Dendritic cell treated with granulocyte-macrophage colony-stimulating factor and Interleukin-4, amounts not matched to agents 40 ng/mL and 50 ng/mL, for 4 days (primary cell): ENCODE data around the gene CENPX.

Experiments
- H3K27ac Mint-ChIP-seq: one replicate; pipeline ENCODE4 v1.8.0; 2022; ENCODE audit warnings: mild to moderate bottlenecking, mixed read lengths
- H3K27me3 Mint-ChIP-seq: one replicate; pipeline ENCODE4 v1.8.0; 2022; ENCODE audit warnings: mild to moderate bottlenecking, mixed read lengths
- H3K36me3 Mint-ChIP-seq: one replicate; pipeline ENCODE4 v1.8.0; 2022; ENCODE audit warnings: low read depth, mixed read lengths
- H3K4me1 Mint-ChIP-seq: one replicate; pipeline ENCODE4 v1.8.0; 2022; ENCODE audit warnings: low read depth, mixed read lengths
- H3K4me3 Mint-ChIP-seq: one replicate; pipeline ENCODE4 v1.8.0; 2022; ENCODE audit warnings: mild to moderate bottlenecking, moderate library complexity, mixed read lengths
- H3K9me3 Mint-ChIP-seq: one replicate; pipeline ENCODE4 v1.8.0; 2022; ENCODE audit warnings: mixed read lengths
- intact Hi-C: fragments of 100-400 bp; cut with micrococcal nuclease; formaldehyde crosslinking; loops from one replicate; pipeline ENCODE4 v1.15.0; 2022

Gene CENPX

GRCh38 chr17:82011617-82012187, 11.0 kb downstream of the CENPX start:
- Mint-ChIP-seq H3K36me3 (peaks cover 76% of the 10 kb centered on the region), H3K27ac (no peak overlapping the region), H3K4me1 (no peaks in the 10 kb centered on the region), H3K4me3 (no peak overlapping the region), H3K9me3 (no peaks in the 10 kb centered on the region), H3K27me3 (no peaks in the 10 kb centered on the region)
- intact Hi-C loops, result no loop called here

DNA sequence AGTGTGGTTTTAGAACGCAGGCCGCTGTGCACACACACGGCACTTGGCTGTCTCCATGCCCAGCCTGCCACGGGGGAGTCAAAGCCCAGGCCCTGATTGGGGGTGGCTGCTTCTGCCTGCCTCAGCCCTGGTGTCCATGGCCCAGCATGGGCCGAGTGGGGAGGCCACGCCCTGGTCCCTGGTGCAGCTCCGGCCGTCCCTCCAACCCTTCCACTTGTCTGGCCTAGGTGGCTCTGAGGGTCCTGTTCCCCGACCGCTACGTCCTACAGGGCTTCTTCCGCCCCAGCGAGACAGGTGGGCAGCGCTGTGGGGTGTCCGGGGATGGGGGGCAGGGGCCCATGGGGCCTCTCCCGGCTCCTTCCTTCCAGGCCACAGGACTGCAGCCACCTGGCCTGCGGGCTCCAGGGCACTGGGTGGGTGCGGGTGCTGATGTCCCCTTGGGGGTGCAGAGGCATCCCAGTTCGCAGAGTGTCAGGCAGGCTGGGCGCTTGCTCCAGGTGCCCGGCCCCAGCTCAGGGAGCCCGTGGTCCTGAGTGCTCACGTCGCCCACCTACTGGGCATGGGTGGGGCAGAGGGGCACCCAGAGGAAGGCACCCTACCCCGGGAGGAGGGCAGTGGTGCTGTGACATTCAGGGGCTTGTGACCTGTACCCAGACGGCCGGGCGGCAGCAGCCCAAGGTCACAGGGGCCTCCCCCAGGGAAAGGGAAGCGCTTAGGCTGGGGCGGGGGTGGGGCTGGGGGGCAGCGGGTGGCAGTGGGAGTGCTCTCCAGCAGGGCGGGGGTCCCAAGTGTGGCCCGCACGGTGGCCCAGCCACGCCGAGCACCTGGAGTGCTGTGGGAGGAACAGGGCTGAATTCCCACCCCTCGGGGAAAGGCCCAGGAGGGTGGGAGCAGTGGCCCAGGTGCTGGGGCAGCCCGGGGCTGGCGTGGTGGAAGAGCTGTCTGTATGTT, 11.8 kb downstream of the CENPX start:
- Mint-ChIP-seq H3K36me3 (peaks cover 76% of the 10 kb centered on the region), H3K4me1 (no peaks in the 10 kb centered on the region), H3K9me3 (no peaks in the 10 kb centered on the region), H3K4me3 (no peak overlapping the region), H3K27ac (no peak overlapping the region), H3K27me3 (no peaks in the 10 kb centered on the region)
- intact Hi-C loops, result no loop called here

DNA sequence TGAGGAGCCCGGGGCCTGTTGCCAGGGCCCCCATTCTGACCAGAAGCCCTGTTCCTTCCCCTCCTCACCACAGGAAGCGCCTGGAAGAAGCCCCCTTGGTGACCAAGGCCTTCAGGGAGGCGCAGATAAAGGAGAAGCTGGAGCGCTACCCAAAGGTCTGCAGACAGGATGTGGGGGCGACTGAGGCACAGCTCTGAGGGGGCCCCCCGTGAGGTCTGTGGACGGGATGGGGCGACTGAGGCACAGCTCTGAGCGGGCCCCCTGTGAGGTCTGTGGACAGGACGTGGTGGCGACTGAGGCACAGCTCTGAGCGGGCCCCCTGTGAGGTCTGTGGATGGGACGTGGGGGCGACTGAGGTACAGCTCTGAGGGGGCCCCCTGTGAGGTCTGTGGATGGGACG, 13.3 kb downstream of the CENPX start:
- H3K4me1 Mint-ChIP-seq, result no peaks in the 10 kb centered on the region
- H3K27me3 Mint-ChIP-seq, result no peaks in the 10 kb centered on the region
- no peak overlapping the region for H3K4me3 Mint-ChIP-seq
- no peaks in the 10 kb centered on the region for H3K9me3 Mint-ChIP-seq
- no peak overlapping the region for H3K27ac Mint-ChIP-seq
- intact Hi-C loops, result no loop called here
- H3K36me3 Mint-ChIP-seq, result peaks cover 83% of the 10 kb centered on the region

DNA sequence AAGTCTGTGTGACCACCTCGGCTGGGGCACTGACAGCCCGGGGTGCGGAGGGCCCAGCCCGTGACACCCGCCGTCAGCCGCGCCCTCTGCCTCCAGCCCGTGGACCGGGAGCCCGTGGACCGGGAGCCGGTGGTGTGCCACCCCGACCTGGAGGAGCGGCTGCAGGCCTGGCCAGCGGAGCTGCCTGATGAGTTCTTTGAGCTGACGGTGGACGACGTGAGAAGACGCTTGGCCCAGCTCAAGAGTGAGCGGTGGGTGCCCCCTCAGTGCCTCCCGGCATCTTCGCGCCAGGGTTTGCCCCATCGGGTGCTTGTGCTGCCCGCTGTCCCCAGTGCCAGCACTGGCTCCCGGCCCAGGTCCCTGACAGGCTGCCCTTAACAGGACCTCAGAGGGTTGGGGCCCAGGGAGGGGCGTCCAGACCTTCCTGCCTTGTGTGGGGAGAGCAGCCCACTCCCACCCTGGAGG, 13.7 kb downstream of the CENPX start:
- no peaks in the 10 kb centered on the region for H3K4me1 Mint-ChIP-seq
- no peak overlapping the region for H3K4me3 Mint-ChIP-seq
- H3K9me3 Mint-ChIP-seq, result no peaks in the 10 kb centered on the region
- no peaks in the 10 kb centered on the region for H3K27me3 Mint-ChIP-seq
- H3K27ac Mint-ChIP-seq, result no peak overlapping the region
- peaks cover 82% of the 10 kb centered on the region for H3K36me3 Mint-ChIP-seq
- intact Hi-C loops, result no loop called here

- H3K27me3 Mint-ChIP-seq, result no peaks in the 10 kb centered on the region
- H3K36me3 Mint-ChIP-seq, result peaks cover 80% of the 10 kb centered on the region
- no peaks in the 10 kb centered on the region for H3K4me1 Mint-ChIP-seq
- H3K9me3 Mint-ChIP-seq, result no peaks in the 10 kb centered on the region
- no peak overlapping the region for H3K4me3 Mint-ChIP-seq
- H3K27ac Mint-ChIP-seq, result no peak overlapping the region
- intact Hi-C loops, result no loop called here
Measured at GRCh38 chr17:82008258-82008940, 14.3 kb downstream of the CENPX start.

DNA sequence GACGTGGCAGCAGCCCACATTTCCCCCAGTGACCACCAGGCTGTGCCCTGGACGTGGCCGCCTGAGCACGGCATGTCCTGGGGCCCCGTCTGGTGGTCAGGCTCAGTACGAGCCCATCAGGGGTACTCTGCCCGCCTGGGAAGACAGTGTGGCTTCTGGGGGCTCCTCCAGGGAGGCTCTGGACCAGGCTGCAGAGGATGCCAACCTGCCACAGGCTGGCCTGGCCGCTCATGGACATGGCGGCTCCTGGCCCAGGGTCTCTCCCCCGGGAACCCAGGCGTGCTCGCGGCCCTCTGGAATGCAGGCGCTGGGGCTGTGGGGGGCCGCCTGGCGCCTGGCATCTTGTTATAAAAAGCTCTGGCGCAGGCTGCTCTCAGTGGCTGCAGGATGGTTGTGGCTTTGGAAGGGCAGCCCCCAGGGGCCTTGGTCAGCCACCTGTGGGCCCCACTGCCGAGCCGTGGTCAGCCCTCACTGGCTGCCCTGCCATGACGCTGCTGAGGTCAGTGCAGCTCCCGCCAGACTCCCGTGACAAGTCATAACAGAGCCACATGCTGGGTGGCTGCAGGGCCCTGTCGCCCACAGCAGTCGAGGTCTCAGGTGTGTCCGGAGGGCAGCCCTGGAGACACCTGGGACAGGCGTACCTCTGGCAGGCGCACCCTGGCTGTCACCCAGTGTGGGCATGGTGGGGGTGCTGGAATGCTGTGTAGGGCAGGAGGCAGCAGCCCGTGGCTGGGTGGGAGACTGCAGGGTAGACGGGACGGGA, 15.0 kb downstream of the CENPX start:
- H3K27ac Mint-ChIP-seq, result no peak overlapping the region
- H3K36me3 Mint-ChIP-seq, result peaks cover 79% of the 10 kb centered on the region
- H3K4me3 Mint-ChIP-seq, result no peak overlapping the region
- H3K4me1 Mint-ChIP-seq, result no peaks in the 10 kb centered on the region
- no peaks in the 10 kb centered on the region for H3K9me3 Mint-ChIP-seq
- intact Hi-C loops, result no loop called here
- no peaks in the 10 kb centered on the region for H3K27me3 Mint-ChIP-seq

GRCh38 chr17:82007228-82007494, 15.5 kb downstream of the CENPX start:
- H3K27ac Mint-ChIP-seq, result no peak overlapping the region
- peaks cover 74% of the 10 kb centered on the region for H3K36me3 Mint-ChIP-seq
- no peaks in the 10 kb centered on the region for H3K9me3 Mint-ChIP-seq
- H3K27me3 Mint-ChIP-seq, result no peaks in the 10 kb centered on the region
- H3K4me1 Mint-ChIP-seq, result no peaks in the 10 kb centered on the region
- H3K4me3 Mint-ChIP-seq, result no peak overlapping the region
- intact Hi-C loops, result no loop called here

- Mint-ChIP-seq H3K4me1 (no peaks in the 10 kb centered on the region), H3K36me3 (peaks cover 69% of the 10 kb centered on the region), H3K27me3 (no peaks in the 10 kb centered on the region), H3K27ac (no peak overlapping the region), H3K9me3 (no peaks in the 10 kb centered on the region), H3K4me3 (no peak overlapping the region)
- intact Hi-C loops, result no loop called here
Measured at GRCh38 chr17:82006468-82007227, 16.0 kb downstream of the CENPX start.

DNA sequence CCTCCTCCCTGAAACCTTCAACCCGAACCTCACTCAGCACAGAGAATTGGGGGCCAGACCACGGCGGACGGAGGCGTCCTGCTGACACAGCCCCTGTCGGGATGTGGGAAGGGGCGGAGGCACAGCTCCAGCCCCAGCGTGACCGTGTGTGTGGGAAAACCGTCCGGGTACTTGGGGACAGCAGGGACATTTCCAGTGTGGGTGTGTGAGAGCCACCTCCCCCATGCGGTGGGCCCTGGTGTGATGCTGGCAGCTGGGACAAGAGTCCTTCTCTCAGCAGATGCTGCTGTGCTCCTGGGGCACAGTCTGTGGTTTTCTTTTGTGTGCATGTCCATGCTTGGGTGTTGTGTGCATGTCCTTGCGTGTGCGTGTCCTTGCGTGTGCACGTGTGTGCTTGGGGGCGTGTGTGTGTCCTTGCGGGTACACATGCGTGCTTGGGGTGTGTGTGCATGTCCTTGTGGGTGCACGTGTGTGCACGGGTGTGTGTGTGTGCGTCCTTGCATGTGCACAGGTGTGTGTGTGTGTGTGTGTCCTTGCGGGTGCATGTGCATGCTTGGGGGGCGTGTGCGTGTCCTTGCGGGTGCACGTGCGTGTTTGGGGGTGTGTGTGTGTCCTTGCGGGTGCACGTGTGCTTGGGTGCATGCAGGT, 16.9 kb downstream of the CENPX start:
- Mint-ChIP-seq H3K9me3 (no peaks in the 10 kb centered on the region), H3K4me1 (no peaks in the 10 kb centered on the region), H3K27ac (no peak overlapping the region), H3K4me3 (no peak overlapping the region), H3K36me3 (peaks cover 61% of the 10 kb centered on the region), H3K27me3 (no peaks in the 10 kb centered on the region)
- intact Hi-C loops, result no loop called here

DNA sequence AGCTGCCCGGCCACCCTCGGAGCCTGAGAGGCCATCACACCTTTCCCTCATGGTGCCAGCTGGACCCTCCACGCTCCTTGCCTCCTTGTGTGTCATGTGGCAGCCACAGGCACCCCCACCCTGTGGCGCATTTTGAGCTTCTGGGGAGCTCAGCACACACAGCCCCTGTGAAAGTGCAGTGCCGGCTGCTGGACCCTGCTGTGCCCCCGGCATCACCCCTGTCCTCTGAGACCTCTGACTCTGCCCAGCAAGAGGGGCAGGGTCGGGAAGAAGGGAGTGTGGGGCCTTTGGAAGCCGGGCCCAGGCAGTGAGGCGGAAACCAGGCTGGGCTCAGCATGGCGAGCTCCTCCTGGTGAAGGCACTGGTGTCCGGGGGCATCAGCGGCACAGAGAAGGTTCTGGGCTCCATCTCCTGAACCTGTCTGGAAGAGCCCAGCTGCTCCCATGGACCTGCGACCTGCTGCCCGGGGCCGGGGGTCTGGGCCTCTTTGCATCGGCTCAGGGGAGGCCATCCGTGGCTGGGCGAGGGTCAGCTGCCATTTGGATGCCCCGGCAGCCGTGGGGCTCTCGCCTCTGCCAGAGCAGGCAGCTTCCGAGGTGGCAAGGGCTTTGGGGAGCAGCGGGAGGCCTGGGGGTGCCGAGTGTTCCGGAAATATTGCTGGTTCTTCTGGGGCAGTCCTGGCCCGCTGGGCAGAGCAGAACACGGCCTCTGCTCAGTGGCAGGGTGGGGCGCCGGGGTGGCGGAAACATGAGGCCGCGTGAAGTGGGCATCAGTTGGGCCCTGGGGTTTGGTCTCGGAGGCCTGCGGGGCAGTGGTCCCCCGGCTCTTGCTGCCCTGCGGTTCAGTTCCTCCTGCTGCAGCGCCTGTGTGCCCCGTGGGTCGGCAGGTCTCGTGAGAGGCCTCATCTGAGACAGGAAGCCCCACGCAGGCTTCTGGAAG, 17.9 kb downstream of the CENPX start:
- H3K27ac Mint-ChIP-seq, result no peak overlapping the region
- no peaks in the 10 kb centered on the region for H3K9me3 Mint-ChIP-seq
- peaks cover 53% of the 10 kb centered on the region for H3K36me3 Mint-ChIP-seq
- H3K4me3 Mint-ChIP-seq, result no peak overlapping the region
- H3K4me1 Mint-ChIP-seq, result peaks cover 8% of the 10 kb centered on the region
- no peaks in the 10 kb centered on the region for H3K27me3 Mint-ChIP-seq
- intact Hi-C loops, result no loop called here

GRCh38 chr17:82003411-82004381, 19.0 kb downstream of the CENPX start:
- H3K27ac Mint-ChIP-seq, result no peak overlapping the region
- intact Hi-C loops, result no loop called here
- peaks cover 52% of the 10 kb centered on the region for H3K36me3 Mint-ChIP-seq
- no peaks in the 10 kb centered on the region for H3K27me3 Mint-ChIP-seq
- H3K4me3 Mint-ChIP-seq, result no peak overlapping the region
- peaks cover 11% of the 10 kb centered on the region for H3K4me1 Mint-ChIP-seq
- no peaks in the 10 kb centered on the region for H3K9me3 Mint-ChIP-seq
